ENCODE measurements around the gene ACBD6. TPM values are rescaled to one million over a fixed set of nuclear protein-coding genes. Genes with fewer than 3 reads are reported as not detected.

The ACBD6 gene
- total and polyA plus RNA-seq, 5 donors: 22.1 to 28.9 (median 24.0) TPM

- Histone ChIP-seq H3K27ac (ENCODE audit: low read length) (no peak overlapping the region), H3K4me3 (ENCODE audit: low read length) (no peak overlapping the region), H3K27me3 (ENCODE audit: control insufficient read depth, insufficient read depth) (no peaks in the 10 kb centered on the region), H3K9me3 (ENCODE audit: control insufficient read depth, low read length) (no peaks in the 10 kb centered on the region), H3K4me1 (ENCODE audit: control insufficient read depth, insufficient read depth, low read length) (peaks cover 1% of the 10 kb centered on the region)
- 92% methylated on average over 1 of the region's 1 CpG for WGBS
- intact Hi-C loops (cut with DNase I): no loop called here
- ATAC-seq (no peak), DNase-seq (no peak)
Observed at GRCh38 chr1:180291004-180291403, 211.4 kb downstream of the ACBD6 start.

GRCh38 chr1:180290265-180291001, 211.9 kb downstream of the ACBD6 start:
- H3K27me3 ChIP-seq (ENCODE audit: control insufficient read depth, insufficient read depth): no peaks in the 10 kb centered on the region
- H3K27ac ChIP-seq (ENCODE audit: low read length): no peak overlapping the region
- H3K9me3 ChIP-seq (ENCODE audit: control insufficient read depth, low read length): no peaks in the 10 kb centered on the region
- no peak overlapping the region for H3K4me3 ChIP-seq (ENCODE audit: low read length)
- peaks cover 1% of the 10 kb centered on the region for H3K4me1 ChIP-seq (ENCODE audit: control insufficient read depth, insufficient read depth, low read length)
- ATAC-seq (no peak), DNase-seq (no peak)
- intact Hi-C loops (cut with DNase I): no loop called here
- WGBS: 89% methylated on average over 6 of the region's 6 CpGs

- no peaks in the 10 kb centered on the region for H3K27me3 ChIP-seq (ENCODE audit: control insufficient read depth, insufficient read depth)
- H3K9me3 ChIP-seq (ENCODE audit: control insufficient read depth, low read length): no peaks in the 10 kb centered on the region
- DNase-seq (no peak), ATAC-seq (no peak)
- no peak overlapping the region for H3K27ac ChIP-seq (ENCODE audit: low read length)
- 54% methylated on average over 1 of the region's 1 CpG for WGBS
- peaks cover 1% of the 10 kb centered on the region for H3K4me1 ChIP-seq (ENCODE audit: control insufficient read depth, insufficient read depth, low read length)
- H3K4me3 ChIP-seq (ENCODE audit: low read length): no peak overlapping the region
- intact Hi-C loops (cut with DNase I): no loop called here
Observed at GRCh38 chr1:180288940-180289339, 213.4 kb downstream of the ACBD6 start.

GRCh38 chr1:180287988-180288705, 214.2 kb downstream of the ACBD6 start:
- Histone ChIP-seq H3K27me3 (ENCODE audit: control insufficient read depth, insufficient read depth) (no peaks in the 10 kb centered on the region), H3K4me1 (ENCODE audit: control insufficient read depth, insufficient read depth, low read length) (peaks cover 1% of the 10 kb centered on the region), H3K4me3 (ENCODE audit: low read length) (no peak overlapping the region), H3K27ac (ENCODE audit: low read length) (peak overlapping the region; percentile 75), H3K9me3 (ENCODE audit: control insufficient read depth, low read length) (no peaks in the 10 kb centered on the region)
- 36% methylated on average over 3 of the region's 3 CpGs for WGBS
- DNase-seq: peak; percentile 55 to 82 (median 80)
- ATAC-seq: peak; percentile 46 to 47
- intact Hi-C loops (cut with DNase I): no loop called here

GRCh38 chr1:180286417-180286816, 216.0 kb downstream of the ACBD6 start:
- intact Hi-C loops (cut with DNase I): no loop called here
- no peak for ATAC-seq
- no peak for DNase-seq
- Histone ChIP-seq H3K4me3 (ENCODE audit: low read length) (no peak overlapping the region), H3K27ac (ENCODE audit: low read length) (no peak overlapping the region), H3K4me1 (ENCODE audit: control insufficient read depth, insufficient read depth, low read length) (peaks cover 1% of the 10 kb centered on the region), H3K9me3 (ENCODE audit: control insufficient read depth, low read length) (no peaks in the 10 kb centered on the region), H3K27me3 (ENCODE audit: control insufficient read depth, insufficient read depth) (no peaks in the 10 kb centered on the region)

DNA sequence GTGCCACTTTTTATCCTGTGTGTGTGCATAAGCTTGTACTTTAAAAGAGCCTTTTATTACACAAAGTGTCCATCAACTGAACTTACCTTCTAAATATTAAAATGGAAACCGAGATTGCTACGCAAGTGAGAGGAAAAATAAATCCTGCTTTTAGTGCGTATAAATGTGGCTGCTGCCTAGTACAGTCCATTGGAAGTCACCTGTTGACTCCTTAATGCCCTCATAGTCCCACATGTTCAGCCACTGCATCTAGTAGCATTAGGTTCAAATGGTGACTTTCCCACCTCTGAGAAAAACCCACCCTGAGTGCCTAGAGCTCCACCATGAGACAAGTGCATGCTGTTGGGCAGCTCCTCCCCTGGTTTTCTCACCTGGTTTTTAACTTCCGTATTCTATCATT, 219.3 kb downstream of the ACBD6 start:
- H3K27me3 ChIP-seq (ENCODE audit: control insufficient read depth, insufficient read depth): no peaks in the 10 kb centered on the region
- DNase-seq (no peak), ATAC-seq (no peak)
- no peaks in the 10 kb centered on the region for H3K9me3 ChIP-seq (ENCODE audit: control insufficient read depth, low read length)
- intact Hi-C loops (cut with DNase I): no loop called here
- H3K27ac ChIP-seq (ENCODE audit: low read length): no peak overlapping the region
- H3K4me3 ChIP-seq (ENCODE audit: low read length): no peak overlapping the region
- H3K4me1 ChIP-seq (ENCODE audit: control insufficient read depth, insufficient read depth, low read length): no peaks in the 10 kb centered on the region
- 94% methylated on average over 4 of the region's 4 CpGs for WGBS

DNA sequence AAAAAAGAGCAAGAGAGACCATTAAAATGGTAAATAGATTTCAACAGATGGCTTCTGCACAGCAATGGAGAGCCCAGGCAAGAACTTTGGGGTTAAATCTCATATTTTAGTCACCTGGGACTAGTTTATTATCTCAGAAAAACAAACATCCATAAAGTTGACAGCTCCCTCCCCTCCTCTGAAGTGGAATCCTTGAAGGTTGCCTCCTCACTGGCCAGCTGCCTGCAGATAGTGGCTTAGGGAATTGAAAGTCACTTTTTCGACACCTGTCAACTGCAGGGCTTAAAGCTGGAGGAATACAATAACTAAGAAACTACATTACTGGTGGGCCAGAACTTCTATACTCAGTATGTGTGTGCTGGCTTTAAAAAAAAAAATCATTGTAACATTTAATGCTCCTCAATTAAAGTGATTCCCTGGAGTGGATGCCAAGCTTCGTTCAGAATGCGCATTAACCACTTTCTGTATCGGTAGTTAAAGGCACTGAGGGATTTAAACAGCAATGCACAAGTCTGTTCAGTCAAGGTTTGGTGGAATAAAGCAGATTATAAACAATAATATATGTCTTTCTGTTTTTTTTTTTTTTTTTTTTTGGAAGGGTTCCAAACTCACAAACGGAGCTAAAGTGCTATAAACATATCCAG, 219.9 kb downstream of the ACBD6 start:
- DNase-seq: no peak
- Histone ChIP-seq H3K4me1 (ENCODE audit: control insufficient read depth, insufficient read depth, low read length) (no peaks in the 10 kb centered on the region), H3K27ac (ENCODE audit: low read length) (no peak overlapping the region), H3K4me3 (ENCODE audit: low read length) (no peak overlapping the region), H3K27me3 (ENCODE audit: control insufficient read depth, insufficient read depth) (no peaks in the 10 kb centered on the region), H3K9me3 (ENCODE audit: control insufficient read depth, low read length) (no peaks in the 10 kb centered on the region)
- intact Hi-C loops (cut with DNase I): no loop called here
- 68% methylated on average over 5 of the region's 5 CpGs for WGBS
- ATAC-seq: no peak

- 92% methylated on average over 1 of the region's 1 CpG for WGBS
- intact Hi-C loops (cut with DNase I): no loop called here
- no peak overlapping the region for H3K4me3 ChIP-seq (ENCODE audit: low read length)
- H3K4me1 ChIP-seq (ENCODE audit: control insufficient read depth, insufficient read depth, low read length): no peaks in the 10 kb centered on the region
- DNase-seq (no peak), ATAC-seq (no peak)
- no peak overlapping the region for H3K27ac ChIP-seq (ENCODE audit: low read length)
- H3K9me3 ChIP-seq (ENCODE audit: control insufficient read depth, low read length): no peaks in the 10 kb centered on the region
- no peaks in the 10 kb centered on the region for H3K27me3 ChIP-seq (ENCODE audit: control insufficient read depth, insufficient read depth)
Observed at GRCh38 chr1:180281490-180281889, 220.9 kb downstream of the ACBD6 start.

DNA sequence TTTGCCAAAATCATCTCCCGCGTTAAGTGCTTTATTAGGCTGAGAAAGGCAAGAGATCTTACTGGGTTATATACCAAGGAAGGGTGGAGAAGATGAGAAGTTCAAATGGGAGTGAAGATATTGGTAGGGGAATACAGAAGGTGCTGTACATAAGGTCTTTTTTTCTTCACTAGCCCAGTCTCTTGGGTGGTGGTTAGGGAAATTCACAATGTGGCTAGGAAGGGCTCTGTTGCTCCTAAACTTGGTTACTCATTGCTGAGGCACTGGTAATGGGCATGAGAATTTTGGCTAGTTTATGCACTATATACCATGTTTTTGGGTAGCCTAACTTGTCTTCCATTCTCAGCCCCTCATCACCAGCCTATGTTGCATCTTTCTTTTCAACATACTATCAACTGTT, 221.8 kb downstream of the ACBD6 start:
- WGBS: 96% methylated on average over 2 of the region's 2 CpGs

DNA sequence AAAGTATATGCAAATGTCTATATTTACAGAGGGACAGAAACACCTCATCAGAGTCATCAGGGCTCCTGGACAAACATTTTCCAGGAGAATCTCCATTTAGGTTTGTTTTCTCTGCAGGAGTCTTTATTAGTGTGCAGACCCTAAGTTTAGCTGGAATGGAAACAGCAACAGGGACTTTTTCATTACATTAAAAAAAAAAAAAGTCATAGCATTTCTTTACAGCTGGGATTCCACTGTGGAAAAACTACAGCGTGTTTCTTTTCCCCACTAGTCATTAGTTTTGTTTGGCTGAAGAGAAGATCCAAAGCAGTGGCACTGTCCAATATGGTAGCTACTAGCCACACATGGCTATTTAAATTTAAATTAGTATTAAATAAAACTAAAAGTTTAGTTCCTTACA, 222.7 kb downstream of the ACBD6 start:
- H3K4me1 ChIP-seq (ENCODE audit: control insufficient read depth, insufficient read depth, low read length): no peaks in the 10 kb centered on the region
- H3K4me3 ChIP-seq (ENCODE audit: low read length): no peak overlapping the region
- no peak overlapping the region for H3K27ac ChIP-seq (ENCODE audit: low read length)
- intact Hi-C loops (cut with DNase I): no loop called here
- WGBS: 96% methylated on average over 1 of the region's 1 CpG
- DNase-seq (no peak), ATAC-seq (no peak)
- H3K27me3 ChIP-seq (ENCODE audit: control insufficient read depth, insufficient read depth): no peaks in the 10 kb centered on the region
- H3K9me3 ChIP-seq (ENCODE audit: control insufficient read depth, low read length): no peaks in the 10 kb centered on the region

More for the DNA sequence above, 221.8 kb downstream of the ACBD6 start:
- Histone ChIP-seq H3K4me1 (ENCODE audit: control insufficient read depth, insufficient read depth, low read length) (no peaks in the 10 kb centered on the region), H3K4me3 (ENCODE audit: low read length) (no peak overlapping the region), H3K27ac (ENCODE audit: low read length) (no peak overlapping the region), H3K9me3 (ENCODE audit: control insufficient read depth, low read length) (no peaks in the 10 kb centered on the region), H3K27me3 (ENCODE audit: control insufficient read depth, insufficient read depth) (no peaks in the 10 kb centered on the region)
- intact Hi-C loops (cut with DNase I): no loop called here
- no peak for DNase-seq
- ATAC-seq: no peak

Measured in right cardiac atrium (tissue), 5 donors.